ENCODE data around the gene PEX14.
"Not testable (repeated sequence)": the region's sequence is repeated elsewhere in the genome, so short reads cannot be mapped to it uniquely, and the experiment has no call there.

PEX14 gene

GRCh38 chr1:10449751-10450150 lies 25.0 kb upstream of the PEX14 start, which contains the start of gene CORT:
TSS of gene CORT (plus strand) at chr1:10450031. CDS start at chr1:10450224, 193 bp downstream.
- in situ Hi-C loops (cut with HindIII; ENCODE audit: low pct_ligation_motif_present, low pct_unique_long_range_greater_than_20kb, low sequenced_read_pairs): no loop called here
- no peak for DNase-seq

GRCh38 chr1:10450156-10450814 lies 24.5 kb upstream of the PEX14 start:
- DNase-seq: no peak
- in situ Hi-C loops (cut with HindIII; ENCODE audit: low pct_ligation_motif_present, low pct_unique_long_range_greater_than_20kb, low sequenced_read_pairs): no loop called here

GRCh38 chr1:10450836-10451235 lies 23.9 kb upstream of the PEX14 start:
- in situ Hi-C loops (cut with HindIII; ENCODE audit: low pct_ligation_motif_present, low pct_unique_long_range_greater_than_20kb, low sequenced_read_pairs): no loop called here
- no peak for DNase-seq

GRCh38 chr1:10451287-10451686 lies 23.5 kb upstream of the PEX14 start:
- DNase-seq: no peak
- in situ Hi-C loops (cut with HindIII; ENCODE audit: low pct_ligation_motif_present, low pct_unique_long_range_greater_than_20kb, low sequenced_read_pairs): no loop called here

GRCh38 chr1:10456048-10456447 lies 18.7 kb upstream of the PEX14 start:
- no peak for DNase-seq
- in situ Hi-C loops (cut with HindIII; ENCODE audit: low pct_ligation_motif_present, low pct_unique_long_range_greater_than_20kb, low sequenced_read_pairs): no loop called here

GRCh38 chr1:10456661-10457060 lies 18.1 kb upstream of the PEX14 start:
- in situ Hi-C loops (cut with HindIII; ENCODE audit: low pct_ligation_motif_present, low pct_unique_long_range_greater_than_20kb, low sequenced_read_pairs): no loop called here
- no peak for DNase-seq

GRCh38 chr1:10457462-10457861 lies 17.3 kb upstream of the PEX14 start:
- in situ Hi-C loops (cut with HindIII; ENCODE audit: low pct_ligation_motif_present, low pct_unique_long_range_greater_than_20kb, low sequenced_read_pairs): not testable (repeated sequence)

GRCh38 chr1:10457875-10458274 lies 16.9 kb upstream of the PEX14 start:
- in situ Hi-C loops (cut with HindIII; ENCODE audit: low pct_ligation_motif_present, low pct_unique_long_range_greater_than_20kb, low sequenced_read_pairs): no loop called here
- DNase-seq: no peak

More at GRCh38 chr1:10457462-10457861, 17.3 kb upstream of the PEX14 start:
- DNase-seq: not testable (repeated sequence)

- peak; percentile 72 for DNase-seq
Observed at GRCh38 chr1:10459184-10459583, 15.6 kb upstream of the PEX14 start.

GRCh38 chr1:10467078-10467477 lies 7.7 kb upstream of the PEX14 start:
- in situ Hi-C loops (cut with HindIII; ENCODE audit: low pct_ligation_motif_present, low pct_unique_long_range_greater_than_20kb, low sequenced_read_pairs): no loop called here
- DNase-seq: no peak

More at GRCh38 chr1:10459184-10459583, 15.6 kb upstream of the PEX14 start:
- in situ Hi-C loops (cut with HindIII; ENCODE audit: low pct_ligation_motif_present, low pct_unique_long_range_greater_than_20kb, low sequenced_read_pairs): no loop called here

- in situ Hi-C loops (cut with HindIII; ENCODE audit: low pct_ligation_motif_present, low pct_unique_long_range_greater_than_20kb, low sequenced_read_pairs): no loop called here
- no peak for DNase-seq
Observed at GRCh38 chr1:10470043-10470442, 4.7 kb upstream of the PEX14 start.

GRCh38 chr1:10471411-10472219 lies 3.1 kb upstream of the PEX14 start:
- DNase-seq: peak; percentile 31
- in situ Hi-C loops (cut with HindIII; ENCODE audit: low pct_ligation_motif_present, low pct_unique_long_range_greater_than_20kb, low sequenced_read_pairs): no loop called here

- DNase-seq: peak; percentile 94
- in situ Hi-C loops (cut with HindIII; ENCODE audit: low pct_ligation_motif_present, low pct_unique_long_range_greater_than_20kb, low sequenced_read_pairs): no loop called here
Observed at GRCh38 chr1:10472220-10473144, 2.3 kb upstream of the PEX14 start, which contains the start of gene DFFA. TSS of gene DFFA (minus strand) at chr1:10472529. CDS start at chr1:10472458, 71 bp downstream.

- DNase-seq: no peak
- in situ Hi-C loops (cut with HindIII; ENCODE audit: low pct_ligation_motif_present, low pct_unique_long_range_greater_than_20kb, low sequenced_read_pairs): no loop called here
Observed at GRCh38 chr1:10473145-10473765, 1.5 kb upstream of the PEX14 start.

GRCh38 chr1:10474309-10474612 lies 489 bp upstream of the PEX14 start:
- in situ Hi-C loops (cut with HindIII; ENCODE audit: low pct_ligation_motif_present, low pct_unique_long_range_greater_than_20kb, low sequenced_read_pairs); DNase-seq: not testable (repeated sequence)

- no peak for DNase-seq
- in situ Hi-C loops (cut with HindIII; ENCODE audit: low pct_ligation_motif_present, low pct_unique_long_range_greater_than_20kb, low sequenced_read_pairs): no loop called here
Observed at GRCh38 chr1:10475510-10475909, 760 bp downstream of the PEX14 start.

GRCh38 chr1:10479296-10479695 lies 4.5 kb downstream of the PEX14 start:
- DNase-seq: no peak
- in situ Hi-C loops (cut with HindIII; ENCODE audit: low pct_ligation_motif_present, low pct_unique_long_range_greater_than_20kb, low sequenced_read_pairs): no loop called here

- in situ Hi-C loops (cut with HindIII; ENCODE audit: low pct_ligation_motif_present, low pct_unique_long_range_greater_than_20kb, low sequenced_read_pairs): no loop called here
- no peak for DNase-seq
Observed at GRCh38 chr1:10480614-10481013, 5.9 kb downstream of the PEX14 start.

Data from ACHN (cell line).